GM12874 (cell line): ENCODE results near the gene BTBD9.

ENCODE experiments used
- TF ChIP-seq, protein P1 (sequence below): IDR thresholded peaks from 2 replicates; pipeline ENCODE4 v1.5.1; 2011; ENCODE audit warnings: low read depth, mild to moderate bottlenecking, control low read depth, low read length, moderate library complexity; ENCODE audit not compliant: insufficient read depth

Gene BTBD9

GRCh38 chr6:38567436-38567835, 72.3 kb downstream of the BTBD9 start:
- TF ChIP-seq, protein P1, sequence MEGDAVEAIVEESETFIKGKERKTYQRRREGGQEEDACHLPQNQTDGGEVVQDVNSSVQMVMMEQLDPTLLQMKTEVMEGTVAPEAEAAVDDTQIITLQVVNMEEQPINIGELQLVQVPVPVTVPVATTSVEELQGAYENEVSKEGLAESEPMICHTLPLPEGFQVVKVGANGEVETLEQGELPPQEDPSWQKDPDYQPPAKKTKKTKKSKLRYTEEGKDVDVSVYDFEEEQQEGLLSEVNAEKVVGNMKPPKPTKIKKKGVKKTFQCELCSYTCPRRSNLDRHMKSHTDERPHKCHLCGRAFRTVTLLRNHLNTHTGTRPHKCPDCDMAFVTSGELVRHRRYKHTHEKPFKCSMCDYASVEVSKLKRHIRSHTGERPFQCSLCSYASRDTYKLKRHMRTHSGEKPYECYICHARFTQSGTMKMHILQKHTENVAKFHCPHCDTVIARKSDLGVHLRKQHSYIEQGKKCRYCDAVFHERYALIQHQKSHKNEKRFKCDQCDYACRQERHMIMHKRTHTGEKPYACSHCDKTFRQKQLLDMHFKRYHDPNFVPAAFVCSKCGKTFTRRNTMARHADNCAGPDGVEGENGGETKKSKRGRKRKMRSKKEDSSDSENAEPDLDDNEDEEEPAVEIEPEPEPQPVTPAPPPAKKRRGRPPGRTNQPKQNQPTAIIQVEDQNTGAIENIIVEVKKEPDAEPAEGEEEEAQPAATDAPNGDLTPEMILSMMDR = no peak

DNA sequence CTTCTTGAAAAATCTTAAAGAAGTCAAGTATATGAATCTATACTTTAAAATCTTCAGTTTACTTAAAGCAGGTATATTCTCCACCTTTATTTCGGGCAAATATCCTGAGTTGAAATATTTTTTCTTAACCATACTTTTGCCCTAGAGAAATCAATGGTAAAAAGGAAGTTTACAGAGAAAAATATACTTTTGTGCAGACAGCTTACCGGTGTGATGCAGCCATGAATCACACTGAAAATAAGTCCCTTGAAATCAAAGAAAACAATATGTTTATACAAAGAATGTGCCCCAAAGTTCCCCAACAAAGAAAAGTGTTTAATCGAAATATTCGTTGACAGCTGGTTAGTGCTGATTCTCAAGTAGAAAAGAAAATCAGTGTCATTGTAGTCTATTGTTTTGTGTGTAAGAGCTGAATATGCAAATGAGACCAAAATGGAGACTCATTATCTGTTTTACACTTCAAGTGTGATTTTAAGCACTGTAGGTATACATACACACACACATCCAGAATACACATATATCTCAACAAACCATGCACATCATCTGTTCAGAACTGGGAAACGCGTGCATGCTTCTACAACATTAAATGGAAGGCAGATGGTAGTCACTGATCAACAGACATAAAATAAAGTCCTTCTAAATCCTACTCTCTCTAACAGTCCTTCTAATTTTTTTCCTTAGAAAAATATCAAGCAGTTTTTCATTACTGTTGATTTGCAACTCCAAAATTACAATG, 73.3 kb downstream of the BTBD9 start:
- TF ChIP-seq, protein P1 = no peak

DNA sequence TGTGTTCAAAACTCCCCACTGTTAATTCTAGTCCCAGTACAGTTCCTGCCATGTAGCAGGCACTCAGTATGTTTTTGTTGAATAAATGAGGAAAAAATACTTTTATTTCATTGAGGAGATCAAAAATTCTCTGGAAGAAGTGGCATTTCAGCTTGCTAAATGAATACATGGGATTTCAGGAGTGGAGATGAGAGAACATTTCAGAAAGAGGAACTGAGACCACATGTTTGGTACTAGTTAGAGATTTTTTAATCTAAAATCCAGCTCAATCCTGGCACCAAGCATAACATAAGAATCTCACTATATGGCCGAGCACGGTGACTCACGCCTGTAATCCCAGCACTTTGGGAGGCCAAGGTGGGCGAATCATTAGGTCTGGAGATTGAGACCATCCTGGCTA, 75.4 kb downstream of the BTBD9 start:
- TF ChIP-seq, protein P1 = no peak

GRCh38 chr6:38555606-38556005, 84.1 kb downstream of the BTBD9 start:
- TF ChIP-seq, protein P1 = no peak

GRCh38 chr6:38554700-38555413, 84.9 kb downstream of the BTBD9 start:
- TF ChIP-seq, protein P1 = no peak

DNA sequence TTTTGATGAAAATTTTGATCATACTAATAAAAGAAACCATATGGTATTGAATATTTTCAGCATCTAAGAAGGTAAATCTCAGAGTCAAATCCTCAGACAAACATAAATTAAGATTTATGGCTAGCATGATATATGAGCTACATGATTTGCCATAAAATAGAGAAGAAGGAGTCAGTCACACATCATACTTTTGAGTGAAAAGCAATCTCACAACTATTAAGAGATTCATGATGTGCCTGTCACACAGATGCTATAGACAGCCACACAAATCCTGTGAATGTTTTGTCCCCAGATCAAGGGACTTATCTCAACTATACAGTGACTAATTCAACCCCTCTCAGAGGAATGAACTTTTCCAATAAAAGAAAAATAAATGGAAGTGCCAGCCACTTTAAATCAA, 85.7 kb downstream of the BTBD9 start:
- TF ChIP-seq, protein P1 = no peak

GRCh38 chr6:38552121-38552520, 87.6 kb downstream of the BTBD9 start:
- TF ChIP-seq, protein P1 = no peak
